Activated CD4-positive, alpha-beta memory T cell treated with anti-CD3 and anti-CD28 coated beads, Interleukin-2, amount 10 ng/mL, durations not matched to agents 7 days and 5 days (primary cell): ENCODE measurements around the gene RNF225. TPM values are rescaled to one million over a fixed set of nuclear protein-coding genes. Genes with fewer than 3 reads are reported as not detected.
A peak's percentile ranks its signal among the peaks of the same experiment; 100 is the strongest.
"Not testable (repeated sequence)": the region's sequence is repeated elsewhere in the genome, so short reads cannot be mapped to it uniquely, and the experiment has no call there.

Source experiments
- CTCF ChIA-PET: fragments of 350-600 bp; sonication (Branson Sonifier 250); formaldehyde crosslinking; loops from one replicate; lab custom pipeline; 2021; ENCODE audit warnings: antibody characterized with exemption, inconsistent platforms; lab: Charles Lee
- POLR2A ChIA-PET: fragments of 350-600 bp; sonication (Branson Sonifier 250); formaldehyde crosslinking; loops from one replicate; lab custom pipeline; 2021; ENCODE audit warnings: antibody characterized with exemption; lab: Charles Lee
- DNase-seq: peaks from one replicate; pipeline ENCODE4 v3.0.0-alpha.2; 2020
- H3K27ac Mint-ChIP-seq: one replicate; pipeline ENCODE4 v1.8.0; 2021; ENCODE audit warnings: mild to moderate bottlenecking, mixed read lengths
- H3K27me3 Mint-ChIP-seq: one replicate; pipeline ENCODE4 v1.8.0; 2021; ENCODE audit warnings: mixed read lengths
- H3K36me3 Mint-ChIP-seq: one replicate; pipeline ENCODE4 v1.8.0; 2021; ENCODE audit warnings: low read depth, mixed read lengths
- H3K4me1 Mint-ChIP-seq: one replicate; pipeline ENCODE4 v1.8.0; 2021; ENCODE audit warnings: mixed read lengths
- H3K4me3 Mint-ChIP-seq: one replicate; pipeline ENCODE4 v1.8.0; 2021; ENCODE audit warnings: mild to moderate bottlenecking, mixed read lengths
- H3K9me3 Mint-ChIP-seq: one replicate; pipeline ENCODE4 v1.8.0; 2021; ENCODE audit warnings: mixed read lengths
- total RNA-seq, 2 experiments: library from RNA; stranded (reverse); gene quantifications; one replicate each; pipeline ENCODE4 v1.2.3, GENCODE V29; 2021

The RNF225 gene
- total RNA-seq, result under 1 TPM in 1 of 2 experiments, not detected in 1; 0.45 TPM

- ChIA-PET POLR2A (interaction anchor here (1.2 to 1.8 kb wide), 2 partner anchors 8 to 33 kb away, joined by 4 to 6 read pairs; partner anchors contain the start of genes RPS5 and ZNF497), CTCF (interaction anchor here (0.6 kb wide), 1 partner anchor 159 kb away, joined by 7 read pairs; no protein-coding TSS in a partner anchor)
- H3K9me3 Mint-ChIP-seq, result no peaks in the 10 kb centered on the region
- no peak within 1 kb of the TSS for H3K4me3 Mint-ChIP-seq
- peaks cover 41% of the 10 kb centered on the region for H3K36me3 Mint-ChIP-seq
- no peak within 1 kb of the TSS for H3K27ac Mint-ChIP-seq
- no peaks in the 10 kb centered on the region for H3K27me3 Mint-ChIP-seq
- no peak for DNase-seq
- peaks cover 30% of the 10 kb centered on the region for H3K4me1 Mint-ChIP-seq
These were observed at the start of gene RNF225 for GRCh38 chr19:58395220-58395978. Gene RNF225, plus strand, starts transcription at chr19:58395656. Its CDS starts 434 bp downstream, at chr19:58396090.

DNA sequence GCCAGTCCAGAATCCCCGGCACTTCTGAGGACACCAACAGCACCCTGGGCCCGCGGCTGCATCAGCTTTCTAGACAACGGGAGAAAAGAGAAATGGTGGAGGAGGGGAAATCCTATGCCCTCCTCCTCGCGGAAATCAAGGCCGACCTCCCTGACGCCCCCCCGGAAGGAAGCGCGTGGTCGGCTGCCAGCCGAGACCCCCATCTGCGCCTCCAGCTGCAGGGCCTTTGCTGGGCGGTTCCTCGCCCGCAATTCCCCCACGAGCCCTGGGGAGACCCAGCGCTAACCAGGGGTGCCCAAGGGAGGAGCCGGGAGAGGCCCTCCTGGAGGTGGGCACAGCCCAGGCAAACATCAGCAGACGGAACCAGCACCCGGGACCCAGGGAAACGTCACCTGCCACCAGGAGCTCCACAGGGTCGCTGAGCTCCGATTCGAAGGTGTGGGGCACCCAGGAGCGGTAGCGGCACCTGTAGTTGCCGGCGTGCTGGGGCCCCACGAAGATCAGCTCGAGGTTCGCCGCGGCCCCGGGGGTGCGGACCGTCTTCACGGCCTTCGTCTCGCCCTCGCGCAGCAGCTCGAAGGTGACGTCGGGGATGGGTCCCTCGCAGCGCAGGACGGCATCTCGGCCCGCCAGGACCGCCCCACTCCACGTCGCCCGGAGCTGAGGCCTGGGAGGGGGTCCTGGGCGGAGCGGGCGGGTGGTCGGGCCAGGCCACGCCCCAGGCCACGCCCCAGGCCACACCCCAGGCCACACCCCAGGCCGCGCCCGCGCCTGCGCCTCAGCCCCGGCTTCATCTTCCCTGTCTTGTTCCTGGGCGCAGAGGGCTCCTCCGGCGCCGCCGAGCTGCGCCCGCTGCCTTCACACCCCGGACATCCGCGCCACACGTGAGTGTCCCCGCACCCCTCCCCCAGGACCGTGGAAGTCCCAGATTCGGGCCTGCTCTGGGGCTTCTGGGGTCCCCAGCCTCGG, 48.2 kb upstream of the RNF225 start:
- H3K4me3 Mint-ChIP-seq, result peak overlapping the region; percentile 92
- H3K36me3 Mint-ChIP-seq, result peaks cover 28% of the 10 kb centered on the region
- peak; percentile 75 for DNase-seq
- CTCF ChIA-PET, result interaction anchor here (0.8 to 2.8 kb wide), 8 partner anchors 12 to 172 kb away, joined by 3 to 15 read pairs (median 4); partner anchors contain the start of genes ZBTB45, ZNF497, ZNF584 and ZSCAN22
- POLR2A ChIA-PET, result interaction anchor here (0.8 to 3.4 kb wide), 13 partner anchors 9 to 345 kb away, joined by 3 to 22 read pairs (median 4); partner anchors contain the start of genes RPS5, ZBTB45, ZNF497 and ZNF584
- H3K4me1 Mint-ChIP-seq, result peaks cover 35% of the 10 kb centered on the region
- peaks cover 6% of the 10 kb centered on the region for H3K27me3 Mint-ChIP-seq
- H3K27ac Mint-ChIP-seq, result peak overlapping the region; percentile 68
- H3K9me3 Mint-ChIP-seq, result peaks cover 2% of the 10 kb centered on the region

GRCh38 chr19:58348080-58348479, 47.4 kb upstream of the RNF225 start:
- ChIA-PET POLR2A (interaction anchor here (0.8 to 3.4 kb wide), 9 partner anchors 8 to 346 kb away, joined by 3 to 22 read pairs (median 3); partner anchors contain the start of genes ERVK3-1, RPS5, ZBTB45 and ZNF497), CTCF (interaction anchor here (1.6 to 2.8 kb wide), 3 partner anchors 15 to 60 kb away, joined by 3 to 15 read pairs (median 7); partner anchors contain the start of genes ZNF497, ZNF584 and ZSCAN22)
- not testable (repeated sequence) for DNase-seq, H3K27me3 Mint-ChIP-seq, H3K27ac Mint-ChIP-seq, H3K9me3 Mint-ChIP-seq
- peaks cover 26% of the 10 kb centered on the region for H3K36me3 Mint-ChIP-seq
- H3K4me1 Mint-ChIP-seq, result peaks cover 35% of the 10 kb centered on the region
- H3K4me3 Mint-ChIP-seq, result peak overlapping the region; percentile 92

- DNase-seq, result no peak
- Mint-ChIP-seq H3K36me3 (peaks cover 26% of the 10 kb centered on the region), H3K4me3 (peak overlapping the region; percentile 8), H3K27ac (no peak overlapping the region), H3K4me1 (peaks cover 35% of the 10 kb centered on the region), H3K27me3 (peaks cover 6% of the 10 kb centered on the region), H3K9me3 (no peaks in the 10 kb centered on the region)
- CTCF ChIA-PET, result no interaction called here
- POLR2A ChIA-PET, result no interaction called here
These were observed 45.9 kb upstream of the RNF225 start for GRCh38 chr19:58349590-58349989.

DNA sequence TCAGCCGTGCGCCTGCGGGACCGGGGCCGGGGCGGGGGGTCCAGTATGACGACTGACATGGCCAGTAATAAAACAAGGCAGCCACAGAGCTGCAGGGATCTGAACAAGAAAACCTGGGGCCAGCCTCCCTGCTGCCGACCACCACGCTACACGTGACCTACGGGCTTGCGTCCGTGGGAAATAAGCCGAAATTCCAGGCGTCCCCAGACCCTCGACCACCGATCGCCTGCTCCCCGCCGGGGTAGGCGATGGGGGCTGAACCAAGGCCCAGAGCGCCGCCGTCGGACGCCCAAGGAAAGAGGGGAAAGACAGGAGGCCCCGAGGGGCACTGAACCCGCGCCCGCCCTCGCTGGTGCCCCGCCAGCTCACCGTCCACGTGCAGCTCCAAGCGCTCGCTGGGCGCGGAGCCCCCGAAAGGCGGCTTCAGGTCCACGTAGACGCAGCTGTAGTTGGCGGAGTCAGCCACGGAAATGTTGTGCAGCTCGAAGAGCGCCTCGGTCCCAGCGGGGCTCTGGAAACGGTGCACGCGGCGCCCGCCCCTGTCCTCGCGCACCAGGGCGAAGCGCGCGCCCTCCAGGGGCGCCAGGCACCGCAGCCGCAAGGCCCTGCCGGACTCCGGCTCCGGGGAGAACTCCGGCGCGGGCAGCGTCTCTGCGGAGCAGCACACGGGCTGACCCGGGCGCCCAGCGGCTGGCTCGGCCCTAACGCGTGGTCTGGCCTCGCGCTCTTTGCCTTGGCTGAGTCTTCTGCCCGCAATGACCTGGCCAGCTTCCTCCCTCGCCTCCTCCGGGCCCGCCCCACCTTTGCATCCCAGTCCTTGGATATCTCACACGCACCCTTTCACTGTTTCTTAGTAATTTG, 45.2 kb upstream of the RNF225 start:
- ChIA-PET POLR2A (no interaction called here), CTCF (no interaction called here)
- Mint-ChIP-seq H3K27ac (no peak overlapping the region), H3K36me3 (peaks cover 26% of the 10 kb centered on the region), H3K4me1 (peaks cover 36% of the 10 kb centered on the region), H3K4me3 (no peak overlapping the region), H3K9me3 (no peaks in the 10 kb centered on the region), H3K27me3 (peaks cover 6% of the 10 kb centered on the region)
- no peak for DNase-seq

DNA sequence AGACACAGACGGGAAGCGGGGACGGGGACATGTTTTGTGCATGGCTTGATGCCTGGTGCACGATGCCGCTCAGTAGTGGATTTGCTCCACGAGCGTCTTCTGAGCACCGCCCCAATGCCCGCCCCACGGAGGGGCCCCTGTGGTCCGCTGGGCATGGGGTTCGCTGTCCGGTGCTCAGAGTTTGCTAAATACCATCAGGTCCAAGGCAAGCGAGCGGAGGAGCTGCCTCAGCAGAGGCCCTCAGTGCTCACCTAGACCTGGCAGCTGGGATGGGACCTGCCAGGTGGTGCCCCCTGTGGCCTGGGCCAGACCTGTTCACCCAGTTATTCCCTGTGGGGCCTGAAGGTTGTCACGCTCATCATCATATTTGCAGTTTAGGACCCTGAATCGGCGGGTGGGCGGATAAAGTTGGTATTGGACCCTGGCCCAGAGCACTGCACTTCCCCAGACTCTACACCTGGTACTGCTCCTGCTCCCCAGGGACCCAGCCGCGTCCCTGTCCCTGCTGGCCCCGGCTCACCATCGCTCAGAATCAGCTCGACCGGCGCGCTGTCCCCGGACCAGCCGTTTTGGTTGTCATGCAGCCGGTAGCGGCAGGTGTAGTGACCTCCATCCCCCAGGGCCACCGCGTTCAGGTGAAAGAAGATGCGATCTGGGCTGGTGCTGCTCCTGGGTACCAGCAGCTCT, 44.4 kb upstream of the RNF225 start:
- DNase-seq, result no peak
- peaks cover 5% of the 10 kb centered on the region for H3K27me3 Mint-ChIP-seq
- POLR2A ChIA-PET, result no interaction called here
- H3K36me3 Mint-ChIP-seq, result peaks cover 22% of the 10 kb centered on the region
- CTCF ChIA-PET, result no interaction called here
- H3K9me3 Mint-ChIP-seq, result no peaks in the 10 kb centered on the region
- H3K27ac Mint-ChIP-seq, result no peak overlapping the region
- H3K4me1 Mint-ChIP-seq, result peaks cover 31% of the 10 kb centered on the region
- H3K4me3 Mint-ChIP-seq, result no peak overlapping the region

DNA sequence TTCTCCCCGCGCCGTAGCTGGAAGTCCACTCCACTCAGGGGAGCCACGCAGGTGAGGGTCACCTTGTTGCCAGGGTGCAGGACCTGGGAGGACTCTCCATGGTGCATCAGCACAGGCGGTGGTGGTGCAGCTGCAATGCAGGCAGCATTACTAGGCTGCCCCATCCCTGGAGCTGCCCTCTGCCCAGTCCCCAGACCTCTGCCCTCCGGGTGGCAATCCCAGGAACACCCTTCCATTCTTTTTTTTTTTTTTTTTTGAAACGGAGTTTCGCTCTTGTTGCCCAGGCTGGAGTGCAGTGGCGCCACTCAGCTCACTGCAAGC, 43.9 kb upstream of the RNF225 start:
- Mint-ChIP-seq H3K4me3 (no peak overlapping the region), H3K27ac (no peak overlapping the region), H3K4me1 (peaks cover 34% of the 10 kb centered on the region), H3K27me3 (peaks cover 4% of the 10 kb centered on the region), H3K36me3 (peaks cover 21% of the 10 kb centered on the region), H3K9me3 (no peaks in the 10 kb centered on the region)
- ChIA-PET CTCF (no interaction called here), POLR2A (interaction anchor here (0.8 kb wide), 1 partner anchor 10 kb away, joined by 3 read pairs; no protein-coding TSS in a partner anchor)
- no peak for DNase-seq

GRCh38 chr19:58351990-58352755, 43.3 kb upstream of the RNF225 start:
- ChIA-PET CTCF (no interaction called here), POLR2A (interaction anchor here (0.8 kb wide), 1 partner anchor 10 kb away, joined by 3 read pairs; no protein-coding TSS in a partner anchor)
- DNase-seq, result no peak
- Mint-ChIP-seq H3K9me3 (no peaks in the 10 kb centered on the region), H3K36me3 (peaks cover 21% of the 10 kb centered on the region), H3K4me1 (peaks cover 35% of the 10 kb centered on the region), H3K27me3 (peaks cover 4% of the 10 kb centered on the region), H3K4me3 (no peak overlapping the region), H3K27ac (no peak overlapping the region)

GRCh38 chr19:58352760-58353671, 42.4 kb upstream of the RNF225 start, which contains the start of gene A1BG:
Gene A1BG, minus strand, starts transcription at chr19:58353492. Its CDS starts 55 bp downstream, at chr19:58353437.
- peaks cover 4% of the 10 kb centered on the region for H3K27me3 Mint-ChIP-seq
- DNase-seq, result no peak
- H3K4me3 Mint-ChIP-seq, result no peak within 1 kb of the TSS
- H3K9me3 Mint-ChIP-seq, result no peaks in the 10 kb centered on the region
- H3K36me3 Mint-ChIP-seq, result peaks cover 19% of the 10 kb centered on the region
- ChIA-PET CTCF (no interaction called here), POLR2A (no interaction called here)
- no peak within 1 kb of the TSS for H3K27ac Mint-ChIP-seq
- H3K4me1 Mint-ChIP-seq, result peaks cover 31% of the 10 kb centered on the region

DNA sequence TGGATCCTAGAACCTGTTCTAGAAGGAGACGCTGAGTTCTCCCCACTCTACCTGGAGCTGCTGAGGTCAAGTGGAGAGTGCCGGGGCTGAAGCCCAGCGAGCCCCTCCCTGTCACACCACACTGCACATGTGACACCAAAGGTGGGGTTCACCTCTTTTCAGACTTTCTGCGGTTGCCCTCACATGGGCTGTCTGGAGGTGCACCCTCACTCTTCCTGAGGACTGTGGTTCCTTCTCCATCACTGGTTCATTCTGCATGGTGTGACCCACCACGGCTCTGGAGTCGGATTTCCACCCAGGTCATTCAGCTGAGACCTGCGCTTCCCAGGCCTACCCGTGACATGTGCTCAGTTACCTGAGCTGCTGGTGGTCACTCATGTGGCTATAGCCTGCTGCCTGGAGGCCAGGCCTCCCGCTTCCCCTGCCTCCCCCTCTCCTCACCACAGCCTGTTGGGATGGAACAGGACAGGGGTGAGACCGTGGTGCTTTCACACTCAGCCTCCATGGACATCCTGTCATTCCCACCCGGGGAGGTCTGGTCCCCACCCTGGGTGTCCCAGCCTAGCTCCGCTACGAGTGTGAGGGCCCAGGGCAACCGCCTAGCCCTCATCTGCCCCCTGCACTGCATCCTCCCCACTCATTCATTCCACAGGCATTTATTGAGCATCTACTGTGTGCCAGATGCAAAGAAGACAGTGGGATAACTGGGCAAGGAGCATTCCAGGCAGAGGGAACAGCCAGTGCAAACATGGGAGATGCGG, 41.6 kb upstream of the RNF225 start:
- H3K27ac Mint-ChIP-seq, result no peak overlapping the region
- H3K4me1 Mint-ChIP-seq, result peaks cover 23% of the 10 kb centered on the region

More for the DNA sequence above, 41.6 kb upstream of the RNF225 start:
- no peaks in the 10 kb centered on the region for H3K9me3 Mint-ChIP-seq
- peaks cover 16% of the 10 kb centered on the region for H3K36me3 Mint-ChIP-seq
- no peak overlapping the region for H3K4me3 Mint-ChIP-seq
- CTCF ChIA-PET, result no interaction called here
- H3K27me3 Mint-ChIP-seq, result peaks cover 4% of the 10 kb centered on the region
- no peak for DNase-seq
- POLR2A ChIA-PET, result interaction anchor here (1.2 kb wide), 1 partner anchor 10 kb away, joined by 3 read pairs; no protein-coding TSS in a partner anchor
